Keratinocyte (primary cell): ENCODE measurements around the gene AP3B1. TPM values are rescaled to one million over a fixed set of nuclear protein-coding genes. Genes with fewer than 3 reads are reported as not detected.

Source experiments
- DNase-seq: peaks from one replicate; pipeline ENCODE4 v3.0.0-alpha.2; 2011; ENCODE audit warnings: low read depth, missing footprints, low spot score
- FAIRE-seq: peaks from 2 replicates; lab custom pipeline; 2011; peaks lifted over from hg19 to GRCh38; lab: Jason Lieb, UNC
- H2AFZ ChIP-seq: 2 replicates; pipeline ENCODE4 v1.6.0; 2012; ENCODE audit warnings: low read length, control low read depth, inconsistent platforms; ENCODE audit not compliant: control insufficient read depth
- H3K27ac ChIP-seq: 2 replicates; pipeline ENCODE4 v1.5.1; 2011; ENCODE audit warnings: low read length; ENCODE audit not compliant: control insufficient read depth, insufficient read depth
- H3K27me3 ChIP-seq: 3 replicates; pipeline ENCODE4 v1.6.0; 2011; ENCODE audit warnings: low read length; ENCODE audit not compliant: control insufficient read depth, insufficient read depth; ENCODE audit errors: extremely low read depth
- H3K36me3 ChIP-seq, 2 experiments: 2 replicates in 1 of 2; 3 replicates in 1 of 2; pipeline ENCODE4 v1.5.1; 2011; ENCODE audit warnings: low read length in 2 of 2, mild to moderate bottlenecking in 1 of 2; ENCODE audit not compliant: control insufficient read depth in 2 of 2, insufficient read depth in 2 of 2; ENCODE audit errors: extremely low read depth in 1 of 2
- H3K4me1 ChIP-seq: 3 replicates; pipeline ENCODE4 v1.5.1; 2011; ENCODE audit warnings: low read length; ENCODE audit not compliant: control insufficient read depth, insufficient read depth; ENCODE audit errors: extremely low read depth
- H3K4me2 ChIP-seq: 3 replicates; pipeline ENCODE4 v1.6.0; 2011; ENCODE audit warnings: low read depth, low read length; ENCODE audit not compliant: control insufficient read depth, insufficient read depth; ENCODE audit errors: extremely low read depth
- H3K4me3 ChIP-seq, 3 experiments: fragments of 200-600 bp in 1 of 3; sonication (generic) in 1 of 3; 2 replicates in 2 of 3; 3 replicates in 1 of 3; pipeline ENCODE4 v1.5.1; 2011 to 2016; ENCODE audit warnings: low read length in 3 of 3, mild to moderate bottlenecking in 3 of 3, control low read depth in 2 of 3, inconsistent platforms in 1 of 3, low read depth in 1 of 3, mixed read lengths in 1 of 3, mixed run types in 1 of 3, moderate library complexity in 1 of 3; ENCODE audit not compliant: control insufficient read depth in 2 of 3, insufficient read depth in 2 of 3; ENCODE audit errors: extremely low read depth in 1 of 3
- H3K79me2 ChIP-seq: 2 replicates; pipeline ENCODE4 v1.6.0; 2012; ENCODE audit warnings: low read length; ENCODE audit not compliant: control insufficient read depth, insufficient read depth
- H3K9ac ChIP-seq: 3 replicates; pipeline ENCODE4 v1.6.0; 2011; ENCODE audit warnings: low read length; ENCODE audit not compliant: control insufficient read depth, insufficient read depth; ENCODE audit errors: extremely low read depth
- H3K9me1 ChIP-seq: 3 replicates; pipeline ENCODE4 v1.6.0; 2011; ENCODE audit warnings: low read length; ENCODE audit not compliant: control insufficient read depth, insufficient read depth; ENCODE audit errors: extremely low read depth
- H3K9me3 ChIP-seq: 2 replicates; pipeline ENCODE4 v1.5.1; 2012; ENCODE audit warnings: low read depth, low read length; ENCODE audit not compliant: control insufficient read depth
- H4K20me1 ChIP-seq: 3 replicates; pipeline ENCODE4 v1.6.0; 2011; ENCODE audit warnings: low read length; ENCODE audit not compliant: control insufficient read depth, insufficient read depth; ENCODE audit errors: extremely low read depth
- EZH2 ChIP-seq: IDR thresholded peaks from one replicate; pipeline ENCODE4 v1.6.1; 2012; ENCODE audit warnings: inconsistent platforms, mild to moderate bottlenecking, low read length, moderate library complexity
- dilution Hi-C: fragments of 300-500 bp; cut with MboI; formaldehyde crosslinking; loops from one replicate; pipeline ENCODE4 v1.7.0; 2020; ENCODE audit warnings: low sequenced_read_pairs; ENCODE audit not compliant: extremely low pct_ligation_motif_present
- polyA plus RNA-seq, 5 experiments: library from polyadenylated mRNA; depleted of rRNA in 3 of 5; stranded (reverse) in 3 of 5; stranded (forward) in 1 of 5; unstranded in 1 of 5; fragments of >200 nt; gene quantifications; 1 replicate in 1 of 5; 2 replicates in 3 of 5; 3 replicates in 1 of 5; pipeline versions ENCODE4 v1.2.1 to v1.2.3, GENCODE V29; 2011 to 2012; ENCODE audit warnings: missing spikeins in 2 of 5, low read depth in 1 of 5, low replicate concordance in 1 of 5
- TF ChIP-seq, protein P1 (sequence below), 3 experiments: IDR thresholded peaks in 1 of 3; conservative IDR thresholded peaks in 1 of 3; optimal IDR thresholded peaks in 1 of 3; 2 replicates in 2 of 3; 3 replicates in 1 of 3; pipeline versions ENCODE3 to v1.5.1; 2011; ENCODE audit warnings: low read length in 3 of 3, mild to moderate bottlenecking in 3 of 3, moderate library complexity in 2 of 3, control low read depth in 1 of 3, inconsistent platforms in 1 of 3; ENCODE audit not compliant: insufficient read depth in 2 of 3; ENCODE audit errors: extremely low read depth in 1 of 3

The AP3B1 gene
- polyA plus RNA-seq, 1 donor (not counting 4 experiments of a cell fraction or from before 2014, with no cell fraction given), result 65.1 TPM

DNA sequence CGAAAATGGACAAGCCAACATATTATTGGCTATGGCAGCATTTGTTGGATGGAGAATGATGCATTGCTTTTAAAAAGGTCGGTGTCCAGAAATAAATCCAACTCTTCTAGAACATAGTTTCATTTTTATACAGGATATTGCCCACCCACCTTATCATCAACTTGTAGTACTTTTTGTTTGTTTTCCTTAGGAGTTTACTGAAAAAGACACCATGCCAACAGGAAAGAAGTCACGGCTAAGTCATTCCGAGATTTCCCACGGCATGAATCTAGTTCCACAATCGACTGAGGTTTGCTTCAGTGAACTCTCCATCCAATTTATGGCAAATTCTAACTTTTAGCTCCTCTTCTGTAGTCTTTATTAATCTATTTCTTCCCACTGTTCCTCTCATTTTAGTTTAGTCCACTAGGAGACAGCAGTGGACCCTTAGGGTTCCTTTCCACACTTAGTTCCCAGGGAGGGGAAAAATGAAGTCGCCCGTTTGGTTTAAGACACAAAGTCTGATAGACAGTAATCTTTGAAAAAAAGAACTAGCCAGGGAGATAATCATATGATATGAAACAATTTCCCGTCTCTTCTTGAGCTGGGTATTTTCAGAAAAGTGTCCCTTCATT, 237.5 kb downstream of the AP3B1 start:
- no peak for DNase-seq
- Histone ChIP-seq H3K4me2 (no peak overlapping the region), H3K4me1 (no peaks in the 10 kb centered on the region), H4K20me1 (no peaks in the 10 kb centered on the region), H3K27me3 (no peaks in the 10 kb centered on the region), H2AFZ (no peak overlapping the region), H3K79me2 (no peaks in the 10 kb centered on the region), H3K27ac (no peak overlapping the region), H3K9me1 (no peaks in the 10 kb centered on the region), H3K9ac (no peak overlapping the region), H3K9me3 (no peaks in the 10 kb centered on the region), H3K36me3 (no peaks in the 10 kb centered on the region), H3K4me3 (no peak overlapping the region)
- TF ChIP-seq EZH2, result no peak
- TF ChIP-seq, protein P1, sequence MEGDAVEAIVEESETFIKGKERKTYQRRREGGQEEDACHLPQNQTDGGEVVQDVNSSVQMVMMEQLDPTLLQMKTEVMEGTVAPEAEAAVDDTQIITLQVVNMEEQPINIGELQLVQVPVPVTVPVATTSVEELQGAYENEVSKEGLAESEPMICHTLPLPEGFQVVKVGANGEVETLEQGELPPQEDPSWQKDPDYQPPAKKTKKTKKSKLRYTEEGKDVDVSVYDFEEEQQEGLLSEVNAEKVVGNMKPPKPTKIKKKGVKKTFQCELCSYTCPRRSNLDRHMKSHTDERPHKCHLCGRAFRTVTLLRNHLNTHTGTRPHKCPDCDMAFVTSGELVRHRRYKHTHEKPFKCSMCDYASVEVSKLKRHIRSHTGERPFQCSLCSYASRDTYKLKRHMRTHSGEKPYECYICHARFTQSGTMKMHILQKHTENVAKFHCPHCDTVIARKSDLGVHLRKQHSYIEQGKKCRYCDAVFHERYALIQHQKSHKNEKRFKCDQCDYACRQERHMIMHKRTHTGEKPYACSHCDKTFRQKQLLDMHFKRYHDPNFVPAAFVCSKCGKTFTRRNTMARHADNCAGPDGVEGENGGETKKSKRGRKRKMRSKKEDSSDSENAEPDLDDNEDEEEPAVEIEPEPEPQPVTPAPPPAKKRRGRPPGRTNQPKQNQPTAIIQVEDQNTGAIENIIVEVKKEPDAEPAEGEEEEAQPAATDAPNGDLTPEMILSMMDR (optimal IDR thresholded peaks at IDR 0.05 in 1 of 3, IDR thresholded peaks at IDR 0.05 in 1 of 3, conservative IDR thresholded peaks at IDR 0.05 in 1 of 3; ENCODE audit: extremely low read depth in 1 of 3, insufficient read depth in 2 of 3, low read length in 3 of 3), result no peak
- peak; percentile 13 for FAIRE-seq
- dilution Hi-C loops, result no loop called here

DNA sequence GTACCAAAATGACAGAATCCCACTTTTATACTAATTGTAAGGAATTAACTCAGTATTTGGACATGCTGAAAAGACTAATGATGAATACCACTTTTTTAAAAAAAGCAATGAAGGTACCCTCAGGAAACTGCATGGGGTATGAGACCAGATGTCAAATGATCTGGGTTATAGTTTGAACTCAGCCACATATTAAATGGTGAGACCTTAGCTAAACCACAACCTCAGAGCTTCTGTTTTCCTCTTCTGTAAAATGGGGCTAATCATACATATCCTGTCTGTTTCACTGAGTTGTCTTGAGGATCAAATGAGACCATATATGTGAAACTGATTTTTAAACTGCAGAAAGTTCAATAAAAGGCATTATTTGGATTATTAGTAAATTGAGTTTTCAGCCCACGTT, 238.4 kb downstream of the AP3B1 start:
- Histone ChIP-seq H3K79me2 (no peaks in the 10 kb centered on the region), H3K36me3 (no peaks in the 10 kb centered on the region), H3K4me2 (no peak overlapping the region), H3K9me1 (no peaks in the 10 kb centered on the region), H3K4me1 (no peaks in the 10 kb centered on the region), H3K9me3 (no peaks in the 10 kb centered on the region), H4K20me1 (no peaks in the 10 kb centered on the region), H2AFZ (no peak overlapping the region), H3K4me3 (no peak overlapping the region), H3K27ac (no peak overlapping the region), H3K27me3 (no peaks in the 10 kb centered on the region), H3K9ac (no peak overlapping the region)
- DNase-seq, result no peak
- TF ChIP-seq, protein P1 (optimal IDR thresholded peaks at IDR 0.05 in 1 of 3, IDR thresholded peaks at IDR 0.05 in 1 of 3, conservative IDR thresholded peaks at IDR 0.05 in 1 of 3; ENCODE audit: extremely low read depth in 1 of 3, insufficient read depth in 2 of 3, low read length in 3 of 3), result no peak
- no peak for TF ChIP-seq EZH2
- no peak for FAIRE-seq
- dilution Hi-C loops, result no loop called here
